Lower leg skin (tissue), 4 donors: ENCODE measurements around the gene NGEF. TPM values are rescaled to one million over a fixed set of nuclear protein-coding genes. Genes with fewer than 3 reads are reported as not detected.

ENCODE experiments used
- DNase-seq, 2 donors: peaks; one replicate each; pipeline ENCODE4 v3.0.0-alpha.2; 2019; ENCODE audit warnings: low spot score in 2 of 2
- H3K4me3 ChIP-seq: fragments of 200-600 bp; sonication (generic); 2 replicates; pipeline ENCODE4 v1.5.1; 2017; ENCODE audit warnings: mild to moderate bottlenecking, low read depth; ENCODE audit not compliant: poor library complexity, severe bottlenecking
- CTCF ChIP-seq, 3 donors: fragments of 450-650 bp; IDR thresholded peaks; one replicate each; pipeline ENCODE4 v1.5.1; 2016; ENCODE audit warnings: antibody characterized with exemption in 3 of 3, mild to moderate bottlenecking in 3 of 3, moderate library complexity in 2 of 3
- POLR2A ChIP-seq, 2 donors: fragments of 450-650 bp; IDR thresholded peaks; one replicate each; pipeline ENCODE4 v1.6.1; 2016 to 2017; ENCODE audit warnings: antibody characterized with exemption in 2 of 2, mild to moderate bottlenecking in 1 of 2, moderate library complexity in 1 of 2
- WGBS, 2 donors: methylation state at CpG; one replicate each; pipeline ENCODE4 v1.1.5; 2018; 5-methylcytosine and 5-hydroxymethylcytosine counted together
- intact Hi-C: fragments of 100-400 bp; cut with DNase I; formaldehyde crosslinking; loops from one replicate; pipeline ENCODE4 v1.15.0; 2023; ENCODE audit warnings: low total_unique reads
- total RNA-seq, 4 donors: library from RNA; depleted of rRNA; stranded (reverse); fragments of >200 nt; gene quantifications; one replicate each; pipeline ENCODE4 v1.1.0, GENCODE V29; 2016

Gene NGEF
- total RNA-seq, 4 donors from 2014 or later: 15.7 to 30.3 (median 17.9) TPM

- no peak overlapping the region for H3K4me3 ChIP-seq
- TF ChIP-seq POLR2A (IDR thresholded peaks at IDR 0.05) (no peak), CTCF (IDR thresholded peaks at IDR 0.05) (no peak)
- 73 to 76% methylated on average over 18 of the region's 18 CpGs for WGBS, 2 donors
- DNase-seq: peak in 1 of 2 donors; percentile 34
- intact Hi-C loops: no loop called here
These were observed 114.2 kb downstream of the NGEF start for GRCh38 chr2:232898592-232899543.

DNA sequence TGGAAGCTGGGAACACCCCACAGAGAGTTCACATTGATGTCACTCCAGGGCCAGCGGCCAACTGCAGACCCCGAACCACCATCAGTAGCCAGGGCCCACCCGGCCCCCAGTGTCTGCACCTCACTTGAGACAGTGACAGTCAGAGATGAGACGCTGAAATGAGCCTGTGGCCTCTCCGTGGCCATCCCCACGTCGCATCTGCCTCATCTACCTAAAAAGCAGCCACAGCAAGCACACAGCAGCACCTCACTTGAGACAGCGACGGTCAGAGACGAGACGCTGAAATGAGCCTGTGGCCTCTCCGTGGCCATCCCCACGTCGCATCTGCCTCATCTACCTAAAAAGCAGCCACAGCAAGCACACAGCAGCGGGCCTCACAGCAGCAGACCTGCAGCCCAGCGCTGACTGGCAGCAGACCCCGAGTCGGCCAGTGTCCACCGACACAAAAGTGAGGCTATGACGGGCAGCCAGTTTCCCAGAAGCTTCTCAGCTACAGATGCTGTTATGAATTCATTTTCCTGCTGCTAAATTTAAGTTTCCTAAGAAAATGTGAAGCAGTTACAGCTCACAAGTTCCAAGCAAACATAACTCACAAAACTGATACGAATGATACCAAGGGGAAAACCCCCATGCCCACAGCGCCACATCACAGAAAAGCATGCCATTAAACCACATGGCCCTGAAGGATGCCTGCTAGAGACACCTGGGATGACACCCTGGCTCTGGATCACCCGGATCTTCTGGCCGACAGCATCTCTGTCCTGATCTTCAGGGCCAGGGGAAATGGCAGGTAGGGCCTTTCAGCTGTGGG, 115.3 kb downstream of the NGEF start:
- no peak for TF ChIP-seq POLR2A (IDR thresholded peaks at IDR 0.05)
- TF ChIP-seq CTCF (IDR thresholded peaks at IDR 0.05): no peak
- intact Hi-C loops: no loop called here
- no peak overlapping the region for H3K4me3 ChIP-seq
- 90 to 91% methylated on average over 23 to 24 of the region's 24 CpGs for whole genome bisulfite sequencing, 2 donors
- peak in 1 of 2 donors; percentile 53 for DNase-seq

DNA sequence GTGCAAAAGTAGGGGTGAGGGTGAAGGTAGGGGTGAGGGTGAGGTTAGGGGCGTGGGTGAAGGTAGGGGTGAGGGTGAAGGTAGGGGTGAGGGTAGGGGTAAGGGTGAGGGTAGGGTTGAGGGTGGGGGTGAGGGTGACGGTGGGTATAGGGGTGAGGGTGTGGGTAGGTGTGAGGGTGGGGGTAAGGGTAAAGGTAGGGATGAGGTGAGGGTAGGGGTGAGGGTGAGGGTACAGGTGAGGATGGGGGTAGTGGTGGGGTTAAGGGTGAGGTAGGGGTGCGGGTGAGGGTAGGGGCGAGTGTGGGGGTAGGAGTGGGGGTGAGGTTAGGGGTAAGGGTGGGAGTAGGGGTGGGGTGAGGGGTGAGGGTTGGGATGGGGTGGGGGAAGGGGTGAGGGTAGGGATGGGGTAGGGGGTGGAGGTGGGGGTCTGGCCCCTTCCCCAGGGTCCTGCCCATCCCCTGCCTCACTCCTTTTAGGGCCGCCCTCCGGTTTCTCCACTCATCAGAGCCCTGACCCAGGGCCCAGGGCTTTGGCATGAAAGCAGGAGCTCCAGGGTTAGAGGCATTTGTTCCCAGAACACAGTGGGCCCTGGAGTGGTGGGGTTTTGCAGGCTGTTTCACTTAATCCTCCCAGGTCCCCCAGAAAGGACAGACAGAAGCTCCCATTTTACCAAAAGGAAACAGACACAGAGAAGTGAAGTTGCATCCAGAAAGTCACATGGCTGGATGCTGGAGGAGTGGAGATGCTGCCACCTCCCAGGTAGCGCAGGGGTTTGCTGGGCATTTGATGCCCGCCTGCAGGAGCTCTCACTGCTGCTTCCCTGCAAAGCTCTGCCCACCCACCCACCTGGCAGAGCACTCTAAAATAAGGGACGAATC, 116.1 kb downstream of the NGEF start:
- no peak for DNase-seq

GRCh38 chr2:232896111-232896510, 116.9 kb downstream of the NGEF start:
- no peak overlapping the region for H3K4me3 ChIP-seq
- TF ChIP-seq POLR2A (IDR thresholded peaks at IDR 0.05) (no peak), CTCF (IDR thresholded peaks at IDR 0.05) (no peak)
- DNase-seq: no peak
- intact Hi-C loops: no loop called here

More for the DNA sequence above, 116.1 kb downstream of the NGEF start:
- TF ChIP-seq POLR2A (IDR thresholded peaks at IDR 0.05) (no peak), CTCF (IDR thresholded peaks at IDR 0.05) (no peak)
- intact Hi-C loops: no loop called here
- 88 to 91% methylated on average over 8 to 9 of the region's 9 CpGs for WGBS, 2 donors
- no peak overlapping the region for H3K4me3 ChIP-seq

DNA sequence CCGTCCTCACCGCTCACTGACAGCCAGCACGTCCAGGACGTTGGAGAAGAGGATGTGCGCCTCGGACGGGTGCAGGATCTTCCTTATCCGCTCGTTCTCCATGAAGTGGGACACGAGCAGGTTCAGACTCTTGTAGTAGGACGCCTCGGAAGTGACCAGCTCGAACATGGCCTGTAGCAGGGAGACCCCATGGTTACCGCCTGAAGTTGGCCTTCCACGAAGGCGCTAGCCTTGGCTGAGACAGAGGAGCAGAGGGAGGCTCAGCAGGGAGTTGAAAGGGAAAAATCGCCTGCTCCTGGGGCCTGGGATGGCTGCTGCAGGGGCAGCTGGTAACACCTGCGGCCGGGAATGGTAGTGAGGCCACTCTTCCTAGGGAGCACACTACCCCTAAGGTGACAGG, 118.3 kb downstream of the NGEF start:
- H3K4me3 ChIP-seq: no peak overlapping the region
- 88 to 94% methylated on average over 18 to 19 of the region's 19 CpGs for WGBS, 2 donors
- intact Hi-C loops: no loop called here
- no peak for DNase-seq
- TF ChIP-seq CTCF (IDR thresholded peaks at IDR 0.05) (no peak), POLR2A (IDR thresholded peaks at IDR 0.05) (no peak)
